IMR-90 (cell line): ENCODE measurements around the gene COA5. TPM values are rescaled to one million over a fixed set of nuclear protein-coding genes. Genes with fewer than 3 reads are reported as not detected.

Experiments
- ATAC-seq: fragments of 200-7000 bp; cut with Tn5 transposase; 2 replicates; pipeline ENCODE4 v1.9.1; 2020; ENCODE audit warnings: low read depth, mild to moderate bottlenecking, moderate library complexity
- BruUV-seq: library from RNA; stranded (reverse); fragments of 400-500 nt; replicated peaks from 2 replicates; lab custom pipeline; 2021; lab: Mats Ljungman, UMichigan
- CTCF ChIA-PET: fragments of 300-600 bp; formaldehyde crosslinking; extraction: SDS; loops from one replicate; lab custom pipeline; 2021; ENCODE audit warnings: antibody characterized with exemption; lab: Yijun Ruan, JAX
- POLR2A ChIA-PET: fragments of 300-600 bp; sonication (Branson Sonifier 250); formaldehyde crosslinking; loops from one replicate; lab custom pipeline; 2022; ENCODE audit warnings: antibody characterized with exemption; ENCODE audit not compliant: unreplicated experiment; lab: Charles Lee
- DNase-seq: peaks from one replicate; pipeline ENCODE4 v3.0.0; 2013
- H2AFZ ChIP-seq: replicated peaks from 2 replicates; pipeline ENCODE3; 2013; ENCODE audit warnings: low read length, mild to moderate bottlenecking; ENCODE audit not compliant: poor library complexity
- H2AK5ac ChIP-seq: 2 replicates; pipeline ENCODE4 v1.6.1; 2013; ENCODE audit warnings: low read depth, low read length, inconsistent platforms
- H2AK9ac ChIP-seq: replicated peaks from 2 replicates; pipeline ENCODE3; 2013; ENCODE audit warnings: mild to moderate bottlenecking, low read depth, low read length, moderate library complexity; ENCODE audit not compliant: poor library complexity
- H2BK120ac ChIP-seq: 2 replicates; pipeline ENCODE4 v1.6.1; 2013; ENCODE audit warnings: low read depth, low read length, inconsistent platforms
- H2BK15ac ChIP-seq: 3 replicates; pipeline ENCODE4 v1.6.1; 2013; ENCODE audit warnings: low read depth, low read length, inconsistent platforms
- H2BK20ac ChIP-seq: 2 replicates; pipeline ENCODE4 v1.6.1; 2013; ENCODE audit warnings: low read depth, mild to moderate bottlenecking, inconsistent platforms, low read length, moderate library complexity
- H2BK5ac ChIP-seq: 2 replicates; pipeline ENCODE4 v1.6.1; 2013; ENCODE audit warnings: mild to moderate bottlenecking, low read depth, low read length, inconsistent platforms; ENCODE audit not compliant: poor library complexity, severe bottlenecking
- H3K14ac ChIP-seq: replicated peaks from 2 replicates; pipeline ENCODE4 v1.6.1; 2013; ENCODE audit warnings: low read depth, low read length, inconsistent platforms
- H3K18ac ChIP-seq: 2 replicates; pipeline ENCODE4 v1.6.1; 2013; ENCODE audit warnings: low read depth, low read length, control low read depth
- H3K23ac ChIP-seq: 2 replicates; pipeline ENCODE4 v1.6.1; 2013; ENCODE audit warnings: low read depth, low read length, inconsistent platforms
- H3K27ac ChIP-seq: 2 replicates; pipeline ENCODE4 v1.5.1; 2013; ENCODE audit warnings: mild to moderate bottlenecking, control low read depth, low read length; ENCODE audit not compliant: insufficient read depth
- H3K27me3 ChIP-seq: 2 replicates; pipeline ENCODE4 v1.6.1; 2013; ENCODE audit warnings: low read length; ENCODE audit not compliant: control insufficient read depth, insufficient read depth
- H3K36me3 ChIP-seq: 2 replicates; pipeline ENCODE4 v1.6.1; 2013; ENCODE audit warnings: low read length, mixed read lengths; ENCODE audit not compliant: control insufficient read depth, insufficient read depth
- H3K4ac ChIP-seq: 2 replicates; pipeline ENCODE4 v1.6.1; 2013; ENCODE audit warnings: low read depth, low read length, inconsistent platforms
- H3K4me1 ChIP-seq: 2 replicates; pipeline ENCODE4 v1.6.1; 2013; ENCODE audit warnings: low read length, mixed read lengths; ENCODE audit not compliant: control insufficient read depth, insufficient read depth
- H3K4me2 ChIP-seq: 2 replicates; pipeline ENCODE4 v1.6.1; 2013; ENCODE audit warnings: low read depth, mild to moderate bottlenecking, control low read depth, low read length, moderate library complexity
- H3K4me3 ChIP-seq: 2 replicates; pipeline ENCODE4 v1.5.1; 2013; ENCODE audit warnings: low read depth, mild to moderate bottlenecking, control low read depth, low read length, moderate library complexity; ENCODE audit not compliant: insufficient read depth
- H3K56ac ChIP-seq: 2 replicates; pipeline ENCODE4 v1.6.1; 2013; ENCODE audit warnings: low read length, inconsistent platforms; ENCODE audit not compliant: insufficient read depth; ENCODE audit errors: extremely low read depth
- H3K79me1 ChIP-seq, 2 experiments: 2 replicates each; pipeline ENCODE4 v1.6.1; 2013; ENCODE audit warnings: low read length in 2 of 2, inconsistent platforms in 1 of 2, low read depth in 1 of 2
- H3K9ac ChIP-seq: 2 replicates; pipeline ENCODE4 v1.6.1; 2013; ENCODE audit warnings: low read depth, low read length, control low read depth
- H3K9me1 ChIP-seq: 2 replicates; pipeline ENCODE4 v1.6.1; 2013; ENCODE audit warnings: low read length, inconsistent platforms; ENCODE audit not compliant: insufficient read depth
- H3K9me3 ChIP-seq: 2 replicates; pipeline ENCODE4 v1.6.1; 2013; ENCODE audit warnings: low read length; ENCODE audit not compliant: control insufficient read depth, insufficient read depth
- H4K20me1 ChIP-seq: 2 replicates; pipeline ENCODE4 v1.6.1; 2013; ENCODE audit warnings: low read length, inconsistent platforms; ENCODE audit not compliant: insufficient read depth
- H4K5ac ChIP-seq: 2 replicates; pipeline ENCODE4 v1.6.1; 2013; ENCODE audit warnings: mild to moderate bottlenecking, low read depth, low read length, control low read depth
- H4K8ac ChIP-seq, 2 experiments: 2 replicates each; pipeline ENCODE4 v1.6.1; 2013; ENCODE audit warnings: low read depth in 2 of 2, low read length in 2 of 2, control low read depth in 1 of 2, inconsistent platforms in 1 of 2
- H4K91ac ChIP-seq: 2 replicates; pipeline ENCODE4 v1.6.1; 2013; ENCODE audit warnings: low read depth, low read length, inconsistent platforms; ENCODE audit not compliant: insufficient read depth
- BHLHE40 ChIP-seq: fragments of 150-350 bp; IDR thresholded peaks from 2 replicates; pipeline ENCODE4 v1.6.1; 2016; ENCODE audit warnings: mild to moderate bottlenecking, low read depth, low read length
- CHD1 ChIP-seq: IDR thresholded peaks from 2 replicates; pipeline ENCODE4 v1.6.1; 2012; ENCODE audit warnings: low read depth, low read length, improper control_type of control experiment
- MAFK ChIP-seq: IDR thresholded peaks from 2 replicates; pipeline ENCODE4 v1.6.1; 2012; ENCODE audit warnings: low read depth, low read length, improper control_type of control experiment
- MXI1 ChIP-seq: IDR thresholded peaks from 2 replicates; pipeline ENCODE4 v1.6.1; 2012; ENCODE audit warnings: low read depth, mild to moderate bottlenecking, low read length, moderate library complexity, borderline replicate concordance
- NFE2L2 ChIP-seq: fragments of 150-350 bp; IDR thresholded peaks from 2 replicates; pipeline ENCODE4 v1.6.1; 2016; ENCODE audit warnings: low read depth, mild to moderate bottlenecking, low read length
- POLR2A ChIP-seq: IDR thresholded peaks from 2 replicates; pipeline ENCODE4 v1.6.1; 2012; ENCODE audit warnings: mild to moderate bottlenecking, low read depth, low read length
- RCOR1 ChIP-seq: IDR thresholded peaks from 2 replicates; pipeline ENCODE4 v1.6.1; 2012; ENCODE audit warnings: mild to moderate bottlenecking, low read length, improper control_type of control experiment; ENCODE audit not compliant: insufficient replicate concordance
- SMC3 ChIP-seq: fragments of 150-350 bp; IDR thresholded peaks from 2 replicates; pipeline ENCODE4 v1.6.1; 2016; ENCODE audit warnings: low read depth, mild to moderate bottlenecking, antibody characterized with exemption, low read length, moderate library complexity
- WGBS, 2 experiments: methylation state at CpG; one replicate each; pipeline versions ENCODE4 v1.1.5 to v1.1.7; 2013; ENCODE audit warnings: missing lambda C conversion rate in 2 of 2; ENCODE audit not compliant: insufficient read length in 1 of 2; ENCODE audit errors: extremely low coverage in 2 of 2; 5-methylcytosine and 5-hydroxymethylcytosine counted together
- dilution Hi-C: fragments of 300-500 bp; cut with HindIII; formaldehyde crosslinking; loops from one replicate; pipeline ENCODE4 v1.14.3; 2018; ENCODE audit warnings: low sequenced_read_pairs; ENCODE audit not compliant: unreplicated experiment
- in situ Hi-C: fragments of 300-500 bp; cut with MboI; formaldehyde crosslinking; loops from 3 replicates; pipeline ENCODE4 v1.14.3; 2019; ENCODE audit warnings: low sequenced_read_pairs, inconsistent platforms, mixed read lengths
- intact Hi-C: fragments of 100-400 bp; cut with micrococcal nuclease; formaldehyde crosslinking; loops from 2 replicates; pipeline ENCODE4 v1.10.0; 2022
- polyA plus RNA-seq, 3 experiments: library from polyadenylated mRNA; depleted of rRNA; stranded (reverse); fragments of >200 nt; gene quantifications; 2 replicates each; pipeline ENCODE4 v1.2.3, GENCODE V29; 2012; ENCODE audit warnings: low replicate concordance in 1 of 3
- total RNA-seq: library from RNA; depleted of rRNA; stranded (reverse); fragments of >200 nt; gene quantifications from 2 replicates; pipeline ENCODE4 v1.2.3, GENCODE V29; 2012
- TF ChIP-seq, protein P1 (sequence below): conservative IDR thresholded peaks from 2 replicates; pipeline ENCODE4 v1.5.1; 2012; ENCODE audit warnings: mild to moderate bottlenecking, low read depth, low read length, improper control_type of control experiment
- TF ChIP-seq, protein P2 (sequence below): fragments of 150-350 bp; IDR thresholded peaks from 2 replicates; pipeline ENCODE4 v1.6.1; 2016; ENCODE audit warnings: low read depth, mild to moderate bottlenecking, low read length, moderate library complexity, borderline replicate concordance

Gene COA5
- total and polyA plus RNA-seq, 2 of the 4 experiments (the other 2 are of a cell fraction), result 8.4 to 14.2 TPM

DNA sequence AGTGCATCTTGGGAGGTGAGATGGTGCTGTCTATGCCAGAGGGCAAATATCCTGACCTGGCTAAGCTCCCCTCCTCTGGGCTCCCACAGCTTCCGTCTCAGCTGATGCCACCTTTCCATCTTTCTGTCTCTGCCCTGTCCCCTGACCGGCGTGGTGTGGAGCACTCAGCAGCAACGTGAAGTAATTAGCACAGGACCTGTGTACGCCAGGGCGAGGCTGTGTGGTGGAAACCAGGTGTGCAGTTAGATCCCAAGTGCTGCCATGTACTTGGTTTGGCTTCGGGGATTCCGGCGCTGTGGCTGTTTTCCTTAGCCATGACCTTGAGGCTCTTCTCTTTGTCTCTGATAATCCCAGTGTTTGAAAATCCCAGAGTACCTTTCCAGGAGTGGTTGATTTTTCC lies 36.5 kb downstream of the COA5 start:
- Histone ChIP-seq H2BK20ac (no peak overlapping the region), H3K9ac (no peak overlapping the region), H3K14ac (no peak overlapping the region), H3K36me3 (peaks cover 32% of the 10 kb centered on the region), H3K4me3 (no peak overlapping the region), H4K5ac (no peak overlapping the region), H3K56ac (no peak overlapping the region), H3K79me1 (no peaks in the 10 kb centered on the region; a peak in 1 of 4 replicates), H3K9me1 (peaks cover 10% of the 10 kb centered on the region), H3K18ac (no peak overlapping the region), H3K27ac (no peak overlapping the region), H3K4me1 (0 out of 2 replicates have a peak, but pooled peaks cover 3% of the 10 kb centered on the region), H2BK15ac (no peak overlapping the region), H2AFZ (no peak overlapping the region), H2AK5ac (no peak overlapping the region), H2BK5ac (no peak overlapping the region), H4K8ac (no peak overlapping the region), H3K9me3 (no peaks in the 10 kb centered on the region), H3K4me2 (no peak overlapping the region), H3K27me3 (no peaks in the 10 kb centered on the region), H4K91ac (no peak overlapping the region), H2BK120ac (no peak overlapping the region), H4K20me1 (peaks cover 4% of the 10 kb centered on the region; the same call in 1 of the 2 replicates), H2AK9ac (no peak overlapping the region), H3K23ac (no peak overlapping the region), H3K4ac (no peak overlapping the region)
- dilution Hi-C loops (no loop called here), intact Hi-C loops (no loop called here), in situ Hi-C loops (no loop called here)
- BruUV-seq, result no TSS peak
- CTCF ChIA-PET, result no interaction called here
- TF ChIP-seq, protein P1, sequence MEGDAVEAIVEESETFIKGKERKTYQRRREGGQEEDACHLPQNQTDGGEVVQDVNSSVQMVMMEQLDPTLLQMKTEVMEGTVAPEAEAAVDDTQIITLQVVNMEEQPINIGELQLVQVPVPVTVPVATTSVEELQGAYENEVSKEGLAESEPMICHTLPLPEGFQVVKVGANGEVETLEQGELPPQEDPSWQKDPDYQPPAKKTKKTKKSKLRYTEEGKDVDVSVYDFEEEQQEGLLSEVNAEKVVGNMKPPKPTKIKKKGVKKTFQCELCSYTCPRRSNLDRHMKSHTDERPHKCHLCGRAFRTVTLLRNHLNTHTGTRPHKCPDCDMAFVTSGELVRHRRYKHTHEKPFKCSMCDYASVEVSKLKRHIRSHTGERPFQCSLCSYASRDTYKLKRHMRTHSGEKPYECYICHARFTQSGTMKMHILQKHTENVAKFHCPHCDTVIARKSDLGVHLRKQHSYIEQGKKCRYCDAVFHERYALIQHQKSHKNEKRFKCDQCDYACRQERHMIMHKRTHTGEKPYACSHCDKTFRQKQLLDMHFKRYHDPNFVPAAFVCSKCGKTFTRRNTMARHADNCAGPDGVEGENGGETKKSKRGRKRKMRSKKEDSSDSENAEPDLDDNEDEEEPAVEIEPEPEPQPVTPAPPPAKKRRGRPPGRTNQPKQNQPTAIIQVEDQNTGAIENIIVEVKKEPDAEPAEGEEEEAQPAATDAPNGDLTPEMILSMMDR, result no peak
- TF ChIP-seq POLR2A (no peak), CHD1 (no peak), RCOR1 (no peak), MAFK (no peak), MXI1 (no peak), NFE2L2 (no peak), SMC3 (no peak), BHLHE40 (no peak)
- TF ChIP-seq, protein P2, sequence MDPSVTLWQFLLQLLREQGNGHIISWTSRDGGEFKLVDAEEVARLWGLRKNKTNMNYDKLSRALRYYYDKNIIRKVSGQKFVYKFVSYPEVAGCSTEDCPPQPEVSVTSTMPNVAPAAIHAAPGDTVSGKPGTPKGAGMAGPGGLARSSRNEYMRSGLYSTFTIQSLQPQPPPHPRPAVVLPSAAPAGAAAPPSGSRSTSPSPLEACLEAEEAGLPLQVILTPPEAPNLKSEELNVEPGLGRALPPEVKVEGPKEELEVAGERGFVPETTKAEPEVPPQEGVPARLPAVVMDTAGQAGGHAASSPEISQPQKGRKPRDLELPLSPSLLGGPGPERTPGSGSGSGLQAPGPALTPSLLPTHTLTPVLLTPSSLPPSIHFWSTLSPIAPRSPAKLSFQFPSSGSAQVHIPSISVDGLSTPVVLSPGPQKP, result no peak
- 95% methylated on average over 5 of the region's 9 CpGs; no CpG with 5 or more reads in 1 of the 2 experiments for WGBS, 2 experiments
- DNase-seq (no peak), ATAC-seq (no peak)
- POLR2A ChIA-PET, result no interaction called here
